Measurements from ENCODE around the gene PRF1. TPM values are rescaled to one million over a fixed set of nuclear protein-coding genes. Genes with fewer than 3 reads are reported as not detected.
"Not testable (repeated sequence)": the region's sequence is repeated elsewhere in the genome, so short reads cannot be mapped to it uniquely, and the experiment has no call there.

PRF1 gene
- total RNA-seq: 10 to 100 TPM; 44.7 to 46.9 TPM

DNA sequence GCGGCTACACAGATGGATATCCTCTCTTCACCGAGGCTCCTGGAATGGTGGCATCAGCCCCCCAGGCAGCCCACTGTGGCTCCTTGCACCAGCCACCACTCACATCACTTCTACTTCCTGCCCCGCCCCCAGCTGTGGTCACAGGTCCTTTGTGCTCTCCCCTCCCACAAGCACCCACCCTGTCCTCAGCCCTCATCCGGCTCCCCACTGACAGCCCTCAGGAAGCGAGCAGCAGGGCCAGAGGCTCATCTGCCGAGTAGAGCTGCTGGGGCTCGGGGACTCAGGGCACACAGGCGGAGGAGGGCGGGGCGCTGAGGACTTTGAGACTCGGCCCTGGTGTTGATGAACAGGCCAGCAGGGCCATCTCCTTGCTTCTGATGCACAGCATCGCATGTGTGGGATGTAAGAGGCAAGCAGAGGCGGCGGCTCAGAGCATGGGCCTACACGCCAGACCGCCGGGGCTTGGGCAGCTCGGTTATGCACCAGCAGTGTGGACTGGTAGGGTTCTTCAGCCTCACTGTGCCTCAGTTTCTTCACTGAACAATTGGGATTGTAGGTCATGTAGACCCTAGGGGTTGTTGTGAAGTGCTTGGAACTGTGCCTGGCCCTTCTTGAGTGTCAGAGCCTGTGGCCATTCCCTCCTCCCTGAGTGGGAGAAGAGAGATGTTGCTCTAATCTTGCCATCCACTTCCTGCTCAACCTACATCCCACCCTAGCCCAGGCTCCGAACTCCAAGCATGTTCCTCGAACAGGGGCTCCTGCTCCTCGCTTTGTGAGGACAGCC lies at the start of gene PRF1:
Gene PRF1, minus strand, starts transcription at position 77 of the 784 bp plus-strand sequence. CDS start 1,839 bp downstream, outside the sequence.
- peak within 1 kb of the TSS; percentile 97 for H3K4me3 Mint-ChIP-seq
- no peaks in the 10 kb centered on the region for H3K9me3 Mint-ChIP-seq
- peak; percentile 87 for DNase-seq
- H3K36me3 Mint-ChIP-seq: peaks cover 17% of the 10 kb centered on the region
- H3K27ac Mint-ChIP-seq: peak within 1 kb of the TSS; percentile 95
- peaks cover 59% of the 10 kb centered on the region for H3K4me1 Mint-ChIP-seq
- H3K27me3 Mint-ChIP-seq: no peaks in the 10 kb centered on the region

DNA sequence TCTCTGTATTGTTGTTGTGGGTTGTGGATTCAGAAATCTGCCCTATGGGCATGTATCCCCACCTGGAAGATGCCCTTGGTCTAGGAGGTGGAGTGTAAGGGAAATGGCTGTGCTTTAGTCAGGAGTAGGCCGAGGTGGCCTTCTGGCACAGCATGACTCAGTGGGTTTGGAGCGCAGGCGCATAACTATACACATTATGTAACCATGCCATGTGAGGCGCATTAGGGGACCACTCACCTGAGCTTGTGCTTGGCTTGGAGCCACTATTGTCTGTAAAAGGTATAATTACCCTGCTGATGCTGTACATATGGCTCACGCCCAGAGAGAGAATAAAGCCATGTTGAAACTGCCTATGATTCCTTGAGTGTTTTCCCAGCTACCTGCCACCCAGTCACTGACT lies 49.1 kb upstream of the PRF1 start:
- no peak overlapping the region for H3K27ac Mint-ChIP-seq
- H3K4me1 Mint-ChIP-seq: peaks cover 6% of the 10 kb centered on the region
- peaks cover 33% of the 10 kb centered on the region for H3K9me3 Mint-ChIP-seq
- peaks cover 2% of the 10 kb centered on the region for H3K36me3 Mint-ChIP-seq
- no peak for DNase-seq
- H3K27me3 Mint-ChIP-seq: no peaks in the 10 kb centered on the region
- no peak overlapping the region for H3K4me3 Mint-ChIP-seq

DNA sequence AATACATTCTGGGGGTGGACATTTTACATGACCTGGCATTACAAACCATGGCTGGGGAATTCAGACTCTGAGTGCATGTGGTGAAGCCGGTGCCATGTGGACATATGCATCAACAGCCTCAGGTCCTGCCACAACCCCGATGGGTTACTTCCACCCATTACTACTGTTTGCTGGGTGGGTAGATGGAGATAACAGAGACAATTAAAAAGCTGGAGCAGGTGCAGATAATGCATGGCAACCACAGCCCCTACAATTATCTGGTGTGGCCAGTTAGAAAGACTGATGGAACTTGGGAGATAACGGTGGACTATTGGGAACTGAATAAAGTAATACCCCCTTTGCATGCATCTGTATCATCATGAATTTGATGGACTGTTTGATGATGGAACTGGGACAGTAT lies 48.2 kb upstream of the PRF1 start:
- Mint-ChIP-seq H3K4me1 (no peaks in the 10 kb centered on the region), H3K36me3 (peaks cover 2% of the 10 kb centered on the region), H3K27ac (no peak overlapping the region), H3K9me3 (peaks cover 33% of the 10 kb centered on the region), H3K4me3 (no peak overlapping the region), H3K27me3 (no peaks in the 10 kb centered on the region)
- no peak for DNase-seq

DNA sequence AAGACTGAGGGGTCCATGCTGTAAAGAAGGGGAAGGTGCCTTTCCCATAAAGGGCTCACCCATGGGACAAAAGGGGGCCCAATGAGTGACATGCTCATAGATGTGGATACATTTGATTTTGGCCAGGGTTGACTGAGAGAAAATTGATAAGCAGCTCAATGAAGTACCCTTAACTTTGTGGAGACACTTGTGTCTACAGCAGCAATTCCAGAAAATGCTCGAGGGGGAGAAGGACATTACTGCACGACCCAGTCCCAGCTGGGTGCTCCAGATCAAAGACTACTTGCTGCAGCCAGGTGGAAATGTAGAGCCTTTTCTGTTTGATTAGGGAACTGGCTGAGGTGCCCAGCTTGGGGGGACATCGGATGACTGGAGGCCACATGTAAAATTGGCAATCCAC lies 47.6 kb upstream of the PRF1 start:
- H3K36me3 Mint-ChIP-seq: peaks cover 2% of the 10 kb centered on the region
- H3K9me3 Mint-ChIP-seq: peaks cover 33% of the 10 kb centered on the region
- H3K4me3 Mint-ChIP-seq: no peak overlapping the region
- H3K27ac Mint-ChIP-seq: no peak overlapping the region
- H3K4me1 Mint-ChIP-seq: no peaks in the 10 kb centered on the region
- no peaks in the 10 kb centered on the region for H3K27me3 Mint-ChIP-seq
- no peak for DNase-seq

DNA sequence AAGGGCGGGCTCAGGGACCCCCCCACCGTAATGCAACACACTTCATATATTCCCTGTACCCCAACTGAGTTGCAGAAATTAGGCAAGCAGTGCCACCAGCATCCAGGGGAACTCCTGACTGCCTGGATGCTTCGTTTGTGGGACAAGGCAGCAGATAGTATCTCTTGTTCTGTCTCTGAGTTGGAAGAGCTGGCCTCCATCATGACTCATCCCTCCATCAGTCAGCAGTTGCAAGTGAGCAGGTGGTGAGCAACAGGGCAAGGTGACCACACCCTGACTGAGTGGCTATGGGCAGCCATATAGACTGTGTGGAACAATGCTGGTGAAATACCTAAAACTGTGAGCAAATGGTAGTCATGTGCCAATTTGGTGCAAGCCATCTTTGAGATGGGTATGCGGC lies 47.0 kb upstream of the PRF1 start:
- DNase-seq: no peak
- Mint-ChIP-seq H3K4me3 (no peak overlapping the region), H3K9me3 (peaks cover 33% of the 10 kb centered on the region), H3K27ac (no peak overlapping the region), H3K36me3 (peaks cover 2% of the 10 kb centered on the region), H3K4me1 (no peaks in the 10 kb centered on the region), H3K27me3 (no peaks in the 10 kb centered on the region)

DNA sequence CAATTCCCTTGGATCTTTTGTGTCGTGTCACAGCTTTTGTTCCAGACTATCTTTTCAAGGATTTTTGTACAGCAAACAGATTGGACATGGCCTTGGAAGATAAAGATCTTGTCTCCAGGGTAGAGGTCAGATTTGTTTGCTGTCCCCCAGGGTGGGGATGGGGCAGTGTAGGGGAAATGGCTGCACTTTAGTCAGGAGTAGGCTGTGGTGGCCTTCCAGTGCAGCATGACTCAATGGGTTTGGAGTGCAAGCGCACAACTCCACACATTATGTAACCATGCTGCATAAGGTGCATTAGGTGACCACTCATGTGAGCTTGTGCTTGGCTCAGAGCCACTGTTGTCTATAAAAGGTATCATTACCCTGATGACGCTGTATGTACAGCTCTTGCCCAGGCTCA lies 45.9 kb upstream of the PRF1 start:
- Mint-ChIP-seq H3K9me3 (peaks cover 33% of the 10 kb centered on the region), H3K27me3 (no peaks in the 10 kb centered on the region), H3K4me3 (no peak overlapping the region), H3K4me1 (no peaks in the 10 kb centered on the region), H3K27ac (no peak overlapping the region), H3K36me3 (peaks cover 2% of the 10 kb centered on the region)
- DNase-seq: no peak

DNA sequence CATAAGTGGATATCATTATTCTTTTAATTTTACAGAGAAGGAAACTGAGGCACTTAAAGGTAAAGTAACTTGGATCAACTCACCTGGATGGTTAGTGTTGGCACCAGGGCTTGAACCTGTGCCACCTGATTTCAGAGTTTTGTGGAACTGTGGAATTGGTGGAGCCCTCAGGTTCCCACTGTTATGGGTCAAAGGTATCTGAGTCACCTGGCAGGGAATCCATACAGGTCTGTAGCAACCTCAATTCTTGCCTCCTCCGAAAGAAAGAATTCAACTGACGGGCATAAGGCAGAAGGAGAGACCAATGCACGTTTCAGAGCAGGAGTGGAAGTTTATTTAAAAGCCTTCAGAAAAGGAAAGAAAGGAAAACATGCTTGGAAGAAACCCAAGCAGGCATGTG lies 44.5 kb upstream of the PRF1 start:
- Mint-ChIP-seq H3K9me3 (peaks cover 32% of the 10 kb centered on the region), H3K4me1 (no peaks in the 10 kb centered on the region), H3K4me3 (no peak overlapping the region), H3K27me3 (no peaks in the 10 kb centered on the region), H3K36me3 (peaks cover 2% of the 10 kb centered on the region), H3K27ac (no peak overlapping the region)
- no peak for DNase-seq

DNA sequence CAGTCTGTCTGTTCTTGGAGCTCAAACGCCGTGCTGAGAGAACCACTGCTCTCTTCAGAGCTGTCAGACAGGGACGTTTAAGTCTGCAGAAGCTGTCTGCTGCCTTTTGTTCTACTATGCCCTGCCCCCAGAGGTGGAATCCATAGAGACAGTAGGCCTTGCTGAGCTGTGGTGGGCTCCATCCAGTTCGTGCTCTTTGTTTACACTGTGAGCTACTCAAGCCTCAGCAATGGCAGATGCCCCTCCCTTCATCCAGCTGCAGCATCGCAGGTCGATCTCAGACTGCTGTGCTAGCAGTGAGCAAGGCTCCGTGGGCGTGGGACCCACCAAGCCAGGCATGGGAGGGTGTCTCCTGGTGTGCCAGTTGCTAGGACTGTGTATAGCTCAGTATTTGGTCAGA lies 42.4 kb upstream of the PRF1 start:
- H3K27ac Mint-ChIP-seq, H3K4me1 Mint-ChIP-seq, H3K36me3 Mint-ChIP-seq, H3K27me3 Mint-ChIP-seq, H3K4me3 Mint-ChIP-seq, DNase-seq: not testable (repeated sequence)
- peaks cover 17% of the 10 kb centered on the region for H3K9me3 Mint-ChIP-seq

DNA sequence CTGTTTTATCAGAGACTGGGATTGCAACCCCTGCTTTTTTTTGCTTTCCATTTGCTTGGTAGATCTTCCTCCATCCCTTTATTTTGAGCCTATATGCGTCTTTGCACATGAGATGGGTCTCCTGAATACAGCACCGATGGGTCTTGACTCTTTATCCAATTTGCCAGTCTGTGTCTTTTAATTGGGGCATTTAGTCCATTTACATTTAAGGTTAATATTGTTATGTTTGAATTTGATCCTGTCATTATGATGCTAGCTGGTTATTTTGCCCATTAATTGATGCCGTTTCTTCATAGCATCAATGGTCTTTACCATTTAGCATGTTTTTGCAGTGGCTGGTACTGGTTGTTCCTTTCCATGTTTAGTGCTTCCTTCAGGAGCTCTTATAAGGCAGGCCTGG lies 40.7 kb upstream of the PRF1 start:
- H3K4me3 Mint-ChIP-seq, H3K27ac Mint-ChIP-seq, H3K36me3 Mint-ChIP-seq, DNase-seq, H3K27me3 Mint-ChIP-seq, H3K4me1 Mint-ChIP-seq, H3K9me3 Mint-ChIP-seq: not testable (repeated sequence)

DNA sequence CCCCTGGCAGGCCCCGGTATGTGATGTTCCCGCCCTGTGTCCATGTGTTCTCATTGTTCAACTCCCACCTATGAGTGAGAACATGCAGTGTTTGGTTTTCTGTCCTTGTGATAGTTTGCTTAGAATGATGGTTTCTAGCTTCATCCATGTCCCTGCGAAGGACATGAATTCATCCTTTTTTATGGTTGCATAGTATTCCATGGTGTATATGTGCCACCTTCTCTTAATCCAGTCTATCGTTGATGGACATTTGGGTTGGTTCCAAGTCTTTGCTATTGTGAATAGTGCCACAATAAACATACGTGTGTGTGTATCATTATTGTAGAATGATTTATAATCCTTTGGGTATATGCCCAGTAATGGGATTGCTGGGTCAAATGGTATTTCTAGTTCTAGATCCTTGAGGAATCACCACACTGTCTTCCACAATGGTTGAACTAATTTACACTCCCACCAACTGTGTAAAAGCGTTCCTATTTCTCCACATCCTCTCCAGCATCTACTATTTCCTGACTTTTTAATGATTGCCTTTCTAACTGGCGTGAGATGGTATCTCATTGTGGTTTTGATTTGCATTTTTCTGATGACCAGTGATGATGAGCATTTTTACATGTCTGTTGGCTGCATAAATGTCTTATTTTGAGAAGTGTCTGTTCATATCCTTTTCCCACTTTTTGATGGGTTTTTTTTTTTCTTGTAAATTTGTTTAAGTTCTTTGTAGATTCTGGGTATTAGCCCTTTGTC lies 37.3 kb upstream of the PRF1 start:
- not testable (repeated sequence) for H3K36me3 Mint-ChIP-seq, DNase-seq, H3K27me3 Mint-ChIP-seq, H3K4me1 Mint-ChIP-seq, H3K4me3 Mint-ChIP-seq, H3K27ac Mint-ChIP-seq, H3K9me3 Mint-ChIP-seq

DNA sequence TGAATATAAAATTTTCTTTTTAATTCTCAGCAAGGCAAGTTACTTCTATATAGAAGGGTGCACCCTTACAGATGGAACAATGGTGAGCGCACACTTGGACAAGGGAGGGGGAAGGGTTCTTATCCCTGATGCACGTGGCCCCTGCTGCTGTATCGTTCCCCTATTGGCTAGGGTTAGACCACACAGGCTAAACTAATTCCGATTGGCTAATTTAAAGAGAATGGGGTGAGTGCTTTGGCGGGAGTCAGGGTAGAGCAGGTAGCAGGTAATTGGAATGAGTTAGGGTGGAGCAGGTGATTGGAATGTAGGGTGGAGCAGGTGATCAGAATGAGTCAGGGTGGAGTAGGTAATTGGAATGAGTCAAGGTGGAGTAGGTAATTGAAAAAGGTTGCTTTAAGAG lies 32.0 kb upstream of the PRF1 start:
- not testable (repeated sequence) for H3K9me3 Mint-ChIP-seq, H3K27ac Mint-ChIP-seq

DNA sequence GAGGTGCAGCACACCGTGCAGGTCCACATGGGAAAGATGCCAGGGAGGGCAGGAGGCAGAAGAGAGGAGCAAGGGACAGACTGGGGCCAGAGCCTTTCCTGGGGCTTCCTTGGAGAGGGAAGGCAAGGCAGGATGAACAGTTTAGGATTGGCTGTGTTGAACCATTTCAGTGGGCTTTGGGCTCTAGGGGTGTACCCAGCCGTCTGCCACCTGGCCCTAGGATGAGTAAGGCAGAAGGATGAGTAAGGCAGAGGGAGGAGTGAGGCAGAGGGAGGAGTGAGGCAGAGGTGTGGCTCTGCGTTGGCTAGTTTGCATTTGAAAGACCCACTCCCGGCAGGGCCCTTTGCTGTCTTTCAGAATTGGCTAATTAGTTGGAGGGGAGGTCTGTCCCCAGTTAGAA lies 31.5 kb upstream of the PRF1 start:
- Mint-ChIP-seq H3K4me3 (no peak overlapping the region), H3K36me3 (peaks cover 1% of the 10 kb centered on the region), H3K27me3 (no peaks in the 10 kb centered on the region), H3K27ac (no peak overlapping the region), H3K4me1 (no peaks in the 10 kb centered on the region), H3K9me3 (peaks cover 5% of the 10 kb centered on the region)
- no peak for DNase-seq

More for the DNA sequence above, 32.0 kb upstream of the PRF1 start:
- H3K36me3 Mint-ChIP-seq, H3K4me1 Mint-ChIP-seq, DNase-seq, H3K4me3 Mint-ChIP-seq, H3K27me3 Mint-ChIP-seq: not testable (repeated sequence)

DNA sequence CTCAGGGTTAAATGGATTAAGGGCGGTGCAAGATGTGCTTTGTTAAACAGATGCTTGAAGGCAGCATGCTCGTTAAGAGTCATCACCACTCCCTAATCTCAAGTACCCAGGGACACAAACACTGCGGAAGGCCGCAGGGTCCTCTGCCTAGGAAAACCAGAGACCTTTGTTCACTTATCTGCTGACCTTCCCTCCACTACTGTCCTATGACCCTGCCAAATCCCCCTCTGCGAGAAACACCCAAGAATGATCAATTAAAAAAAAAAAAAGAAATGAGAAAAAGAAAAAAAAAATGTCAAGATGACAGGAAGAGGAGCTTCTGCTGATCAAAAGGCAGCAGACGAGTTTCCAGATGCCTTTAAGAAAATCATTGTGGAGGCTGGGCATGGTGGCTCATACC lies 29.2 kb upstream of the PRF1 start:
- not testable (repeated sequence) for H3K27ac Mint-ChIP-seq, H3K27me3 Mint-ChIP-seq, H3K36me3 Mint-ChIP-seq, DNase-seq, H3K4me3 Mint-ChIP-seq, H3K4me1 Mint-ChIP-seq
- peaks cover 12% of the 10 kb centered on the region for H3K9me3 Mint-ChIP-seq

DNA sequence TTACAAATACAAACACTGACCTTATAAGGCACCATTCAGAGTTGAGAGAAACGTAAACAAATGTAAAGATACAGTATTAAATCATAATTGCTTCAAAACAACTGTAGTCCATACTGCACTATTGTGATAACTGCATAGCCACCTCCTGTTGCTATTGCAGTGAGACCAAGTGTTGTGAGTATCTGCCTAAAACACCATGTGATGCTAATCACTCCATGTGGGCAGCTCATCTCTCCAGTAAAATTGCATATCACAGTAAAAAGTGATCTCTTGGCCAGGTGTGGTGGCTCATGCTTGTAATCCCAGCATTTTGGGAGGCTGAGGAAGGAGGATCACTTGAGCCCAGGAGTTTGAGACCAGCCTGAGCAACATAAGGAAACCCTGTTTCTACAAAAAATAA lies 26.8 kb upstream of the PRF1 start:
- DNase-seq: no peak
- H3K9me3 Mint-ChIP-seq: peaks cover 16% of the 10 kb centered on the region
- peaks cover 1% of the 10 kb centered on the region for H3K36me3 Mint-ChIP-seq
- H3K27ac Mint-ChIP-seq: no peak overlapping the region
- H3K4me3 Mint-ChIP-seq: no peak overlapping the region
- H3K27me3 Mint-ChIP-seq: no peaks in the 10 kb centered on the region
- H3K4me1 Mint-ChIP-seq: no peaks in the 10 kb centered on the region

DNA sequence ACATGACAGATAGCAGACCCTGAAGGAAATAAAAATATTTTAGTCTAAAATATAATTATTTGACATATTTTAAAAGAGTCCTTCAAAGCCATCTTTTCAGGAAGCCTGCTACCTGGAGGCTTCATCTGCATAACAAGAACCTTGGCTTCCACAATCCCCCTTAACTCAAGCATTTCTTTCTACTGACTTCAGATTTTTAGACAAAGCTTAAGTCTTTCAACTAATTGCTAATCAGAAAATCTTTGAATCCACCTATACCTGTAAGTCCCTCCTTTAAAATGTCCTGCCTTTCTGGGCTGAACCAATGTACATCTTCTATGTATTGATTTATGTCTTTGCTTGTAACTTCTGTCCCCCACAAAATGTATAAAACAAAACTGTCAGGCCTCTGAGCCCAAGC lies 23.5 kb upstream of the PRF1 start:
- Mint-ChIP-seq H3K4me1 (no peaks in the 10 kb centered on the region), H3K4me3 (no peak overlapping the region), H3K36me3 (peaks cover 1% of the 10 kb centered on the region), H3K27ac (no peak overlapping the region), H3K9me3 (peaks cover 17% of the 10 kb centered on the region), H3K27me3 (peaks cover 4% of the 10 kb centered on the region)
- DNase-seq: no peak
